T-cell (primary cell): ENCODE results near the gene STAG3. TPM values are rescaled to one million over a fixed set of nuclear protein-coding genes. Genes with fewer than 3 reads are reported as not detected.
"Not testable (repeated sequence)": the region's sequence is repeated elsewhere in the genome, so short reads cannot be mapped to it uniquely, and the experiment has no call there.

Experiments
- ATAC-seq, 4 experiments: fragments of 200-7000 bp in 3 of 4; fragments of 150-1000 bp in 1 of 4; cut with Tn5 transposase; replicated peaks in 1 of 4; 1 replicate in 3 of 4; 2 replicates in 1 of 4; pipeline ENCODE4 v1.10.0; 2021; ENCODE audit warnings: moderate library complexity in 3 of 4, mild to moderate bottlenecking in 2 of 4, moderate number of reproducible peaks in 1 of 4
- CTCF ChIA-PET, 2 donors: fragments of 300-600 bp; sonication (Branson Sonifier 250); formaldehyde crosslinking; loops; one replicate each; lab custom pipeline; 2022; ENCODE audit warnings: antibody characterized with exemption in 2 of 2; lab: Charles Lee
- POLR2A ChIA-PET, 2 donors: fragments of 300-600 bp; sonication (Branson Sonifier 250); formaldehyde crosslinking; loops; one replicate each; lab custom pipeline; 2022; ENCODE audit warnings: antibody characterized with exemption in 2 of 2; lab: Charles Lee
- DNase-seq, 35 experiments: peaks; one replicate each; pipeline versions ENCODE4 v3.0.0 to v3.0.0-alpha.2; 2013 to 2023
- H3K27ac ChIP-seq: one replicate; pipeline ENCODE4 v1.5.1; 2013; ENCODE audit warnings: low read length
- H3K27me3 ChIP-seq, 2 experiments: replicated peaks in 1 of 2; 1 replicate in 1 of 2; 2 replicates in 1 of 2; pipeline versions ENCODE4 v1.6.1 to v1.7.0; 2013; ENCODE audit warnings: low read length in 1 of 2, mixed read lengths in 1 of 2; ENCODE audit not compliant: control insufficient read depth in 2 of 2, insufficient read depth in 2 of 2; ENCODE audit errors: extremely low read depth in 1 of 2
- H3K36me3 ChIP-seq, 2 donors: 1 replicate in 1 of 2; 2 replicates in 1 of 2; pipeline versions ENCODE4 v1.6.1 to v1.7.0; 2013; ENCODE audit warnings: low read length in 1 of 2; ENCODE audit not compliant: control insufficient read depth in 2 of 2, insufficient read depth in 1 of 2; ENCODE audit errors: extremely low read depth in 1 of 2
- H3K4me1 ChIP-seq, 2 experiments: 1 replicate in 1 of 2; 2 replicates in 1 of 2; pipeline versions ENCODE4 v1.6.1 to v1.7.0; 2013; ENCODE audit warnings: low read length in 2 of 2, mixed read lengths in 1 of 2; ENCODE audit not compliant: insufficient read depth in 2 of 2, control insufficient read depth in 1 of 2; ENCODE audit errors: extremely low read depth in 1 of 2
- H3K4me3 ChIP-seq, 2 donors: 1 replicate in 1 of 2; 2 replicates in 1 of 2; pipeline versions ENCODE4 v1.5.1 to v1.7.0; 2013; ENCODE audit warnings: mild to moderate bottlenecking in 2 of 2, low read length in 1 of 2, moderate library complexity in 1 of 2; ENCODE audit not compliant: control insufficient read depth in 1 of 2; ENCODE audit errors: extremely low read depth in 1 of 2
- H3K9me3 ChIP-seq: 2 replicates; pipeline ENCODE4 v1.7.0; 2013
- H3K27ac Mint-ChIP-seq, 2 donors: one replicate each; pipeline ENCODE4 v1.8.0; 2020 to 2021; ENCODE audit warnings: mild to moderate bottlenecking in 2 of 2, mixed read lengths in 2 of 2
- H3K27me3 Mint-ChIP-seq, 2 donors: one replicate each; pipeline ENCODE4 v1.8.0; 2021 to 2022; ENCODE audit warnings: mixed read lengths in 2 of 2
- H3K36me3 Mint-ChIP-seq: one replicate; pipeline ENCODE4 v1.8.0; 2021; ENCODE audit warnings: mixed read lengths
- H3K4me1 Mint-ChIP-seq, 3 donors: one replicate each; pipeline ENCODE4 v1.8.0; 2020 to 2022; ENCODE audit warnings: mixed read lengths in 3 of 3, mild to moderate bottlenecking in 1 of 3
- H3K4me3 Mint-ChIP-seq, 3 donors: one replicate each; pipeline ENCODE4 v1.8.0; 2020 to 2022; ENCODE audit warnings: mild to moderate bottlenecking in 3 of 3, mixed read lengths in 3 of 3, moderate library complexity in 3 of 3
- H3K9me3 Mint-ChIP-seq, 3 donors: one replicate each; pipeline ENCODE4 v1.8.0; 2020 to 2022; ENCODE audit warnings: mixed read lengths in 3 of 3
- WGBS: methylation state at CpG from one replicate; pipeline ENCODE4 v1.1.5; 2013; ENCODE audit warnings: missing lambda C conversion rate; ENCODE audit not compliant: insufficient coverage; 5-methylcytosine and 5-hydroxymethylcytosine counted together
- total RNA-seq, 35 experiments: library from RNA in 6 of 35; stranded (reverse) in 6 of 35; fragments of 120-200 nt in 1 of 35; gene quantifications; one replicate each; pipeline versions ENCODE4 v1.2.1 to v1.2.4 and lab custom pipeline; 2013 to 2026

The STAG3 gene
- total RNA-seq, 5 donors from 2014 or later (not counting 1 experiment from before 2014, with no cell fraction given): 4.8 to 8.7 (median 7.3) TPM

DNA sequence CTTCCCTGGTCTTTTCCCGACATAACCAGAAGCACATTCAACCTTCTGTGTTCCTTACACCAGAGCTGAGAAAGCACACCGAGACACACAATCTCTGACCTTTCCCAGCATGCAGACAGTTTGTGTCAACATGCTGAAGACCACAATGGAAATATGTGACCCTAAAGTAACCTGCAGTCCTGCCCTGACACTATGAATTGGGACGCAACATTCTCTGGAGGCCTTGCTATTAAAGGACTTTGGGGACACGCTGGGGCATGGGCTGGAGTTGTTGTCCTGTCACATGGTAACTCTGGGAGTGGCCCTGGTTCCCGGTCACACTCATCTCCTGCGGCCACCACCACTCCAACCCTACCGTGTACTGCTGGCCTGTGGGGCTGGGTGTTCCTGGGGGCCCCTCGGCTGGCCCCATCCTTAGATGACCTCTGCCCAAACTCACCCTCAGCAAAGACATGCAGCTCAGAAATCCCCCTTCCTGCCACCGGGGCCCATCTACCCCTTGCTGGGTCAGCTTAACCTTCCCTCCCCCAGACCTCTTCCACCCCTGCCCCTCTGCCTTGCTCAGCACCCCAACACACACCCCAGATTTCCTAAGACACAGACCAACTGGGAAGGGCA, 67.4 kb downstream of the STAG3 start:
- H3K9me3 Mint-ChIP-seq, H3K36me3 Mint-ChIP-seq, ATAC-seq, H3K27ac Mint-ChIP-seq, H3K27me3 Mint-ChIP-seq, H3K9me3 ChIP-seq, H3K27me3 ChIP-seq, CTCF ChIA-PET, H3K36me3 ChIP-seq, H3K4me1 ChIP-seq, POLR2A ChIA-PET, H3K4me3 ChIP-seq, DNase-seq, H3K4me3 Mint-ChIP-seq, H3K27ac ChIP-seq: not testable (repeated sequence)
- WGBS: 93% methylated on average over 5 of the region's 9 CpGs
- peaks cover 13 to 26% (median 22%) of the 10 kb centered on the region in 3 donors for H3K4me1 Mint-ChIP-seq

DNA sequence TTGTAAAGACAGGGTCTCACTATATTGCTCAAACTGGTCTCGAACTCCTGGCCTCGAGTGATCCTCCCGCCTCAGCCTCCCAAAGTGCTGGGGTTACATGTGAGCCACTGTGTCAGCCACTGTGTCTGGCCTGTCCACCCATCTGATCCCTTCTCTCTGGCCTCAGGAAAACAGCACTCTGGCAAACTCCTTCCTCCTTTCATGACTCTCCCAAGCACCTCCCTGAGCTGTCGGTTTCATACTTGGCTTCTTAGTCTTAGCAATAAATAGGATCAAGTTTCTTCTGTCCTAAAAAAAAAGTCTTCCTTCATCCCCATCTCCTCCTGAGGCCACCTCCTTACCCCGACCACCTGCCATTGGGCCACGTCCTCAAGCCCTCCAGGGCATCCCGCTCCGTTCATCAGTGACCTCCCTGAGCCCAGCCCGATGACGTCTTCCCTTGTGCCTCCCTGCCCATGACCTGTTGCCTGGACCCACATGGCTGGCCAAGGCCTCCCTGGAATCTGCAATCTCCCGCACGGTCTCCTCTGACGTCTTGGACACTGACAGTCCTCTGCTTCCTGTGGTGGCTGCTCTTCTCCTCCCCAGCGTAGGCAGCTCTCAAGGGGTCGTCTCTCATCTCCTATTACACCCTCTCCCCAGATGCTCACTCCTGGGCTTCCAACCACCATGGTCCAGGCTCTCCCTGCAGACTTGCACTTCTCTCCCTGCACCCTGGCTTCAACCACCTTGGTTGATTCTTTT, 68.6 kb downstream of the STAG3 start:
- H3K36me3 Mint-ChIP-seq, H3K4me3 Mint-ChIP-seq, H3K27ac ChIP-seq, H3K27ac Mint-ChIP-seq, H3K27me3 Mint-ChIP-seq, H3K36me3 ChIP-seq, H3K4me1 ChIP-seq, H3K9me3 Mint-ChIP-seq, CTCF ChIA-PET, H3K27me3 ChIP-seq, H3K4me3 ChIP-seq, DNase-seq, ATAC-seq, H3K9me3 ChIP-seq: not testable (repeated sequence)
- peaks cover 12 to 26% (median 22%) of the 10 kb centered on the region in 3 donors for H3K4me1 Mint-ChIP-seq
- WGBS: 100% methylated on average over 9 of the region's 15 CpGs
- POLR2A ChIA-PET: interaction anchor here in 1 of 2 donors (0.6 kb wide), 1 partner anchor 164 kb away, joined by 3 read pairs; no protein-coding TSS in a partner anchor

GRCh38 chr7:100246865-100247137, 69.1 kb downstream of the STAG3 start:
- H3K36me3 Mint-ChIP-seq, H3K9me3 ChIP-seq, H3K27ac ChIP-seq, H3K4me1 ChIP-seq, DNase-seq, H3K4me3 Mint-ChIP-seq, H3K4me3 ChIP-seq, ATAC-seq, H3K27ac Mint-ChIP-seq, H3K9me3 Mint-ChIP-seq, H3K36me3 ChIP-seq, H3K27me3 Mint-ChIP-seq, H3K27me3 ChIP-seq, CTCF ChIA-PET, POLR2A ChIA-PET: not testable (repeated sequence)
- WGBS: 97% methylated on average over 6 of the region's 9 CpGs
- H3K4me1 Mint-ChIP-seq: peaks cover 12 to 26% (median 22%) of the 10 kb centered on the region in 3 donors

- no peaks in the 10 kb centered on the region for H3K27me3 Mint-ChIP-seq
- H3K4me1 Mint-ChIP-seq: peaks cover 12 to 26% (median 22%) of the 10 kb centered on the region in 3 donors
- no peak overlapping the region for H3K4me3 ChIP-seq
- no peak for DNase-seq
- no peak overlapping the region for H3K4me3 Mint-ChIP-seq
- 62% methylated on average over 3 of the region's 11 CpGs for WGBS
- H3K9me3 ChIP-seq: no peaks in the 10 kb centered on the region
- H3K27me3 ChIP-seq: no peaks in the 10 kb centered on the region
- ChIA-PET POLR2A (no interaction called here), CTCF (no interaction called here)
- no peak overlapping the region for H3K27ac ChIP-seq
- peaks cover 0 to 9% of the 10 kb centered on the region in 2 experiments for H3K4me1 ChIP-seq
- no peak for ATAC-seq
- H3K36me3 Mint-ChIP-seq: no peaks in the 10 kb centered on the region
- no peak overlapping the region for H3K27ac Mint-ChIP-seq
- no peaks in the 10 kb centered on the region for H3K9me3 Mint-ChIP-seq
- no peaks in the 10 kb centered on the region for H3K36me3 ChIP-seq
Measured at GRCh38 chr7:100247152-100247757, 69.5 kb downstream of the STAG3 start.

- H3K4me3 ChIP-seq: no peak overlapping the region
- WGBS: 92% methylated on average over 10 of the region's 10 CpGs
- ATAC-seq (no peak), DNase-seq (no peak)
- peaks cover 0 to 7% of the 10 kb centered on the region in 2 experiments for H3K4me1 ChIP-seq
- Mint-ChIP-seq H3K4me3 (no peak overlapping the region), H3K4me1 (peaks cover 12 to 18% (median 16%) of the 10 kb centered on the region in 3 donors), H3K36me3 (no peaks in the 10 kb centered on the region), H3K27ac (peak overlapping the region in 1 of 2 donors; percentile 44), H3K27me3 (no peaks in the 10 kb centered on the region), H3K9me3 (no peaks in the 10 kb centered on the region)
- H3K36me3 ChIP-seq: no peaks in the 10 kb centered on the region
- CTCF ChIA-PET: no interaction called here
- no peak overlapping the region for H3K27ac ChIP-seq
- POLR2A ChIA-PET: no interaction called here
- H3K9me3 ChIP-seq: no peaks in the 10 kb centered on the region
- no peaks in the 10 kb centered on the region for H3K27me3 ChIP-seq
Measured at GRCh38 chr7:100248483-100248882, 70.8 kb downstream of the STAG3 start.

GRCh38 chr7:100257017-100257416, 79.3 kb downstream of the STAG3 start:
- Histone ChIP-seq H3K27me3 (no peaks in the 10 kb centered on the region), H3K27ac (no peak overlapping the region), H3K9me3 (no peaks in the 10 kb centered on the region), H3K4me1 (no peaks in the 10 kb centered on the region), H3K36me3 (peaks cover 0 to 6% of the 10 kb centered on the region in 2 donors), H3K4me3 (no peak overlapping the region)
- H3K27ac Mint-ChIP-seq: no peak overlapping the region
- POLR2A ChIA-PET: no interaction called here
- H3K4me1 Mint-ChIP-seq: peaks cover 0 to 6% (median 0%) of the 10 kb centered on the region in 3 donors
- no peak overlapping the region for H3K4me3 Mint-ChIP-seq
- WGBS: 93% methylated on average over 6 of the region's 7 CpGs
- ATAC-seq (no peak), DNase-seq (no peak)
- H3K36me3 Mint-ChIP-seq: peaks cover 3% of the 10 kb centered on the region
- no peaks in the 10 kb centered on the region for H3K9me3 Mint-ChIP-seq
- CTCF ChIA-PET: no interaction called here
- H3K27me3 Mint-ChIP-seq: no peaks in the 10 kb centered on the region
